Keratinocyte (primary cell): ENCODE data around the gene EIF4E1B. TPM values are rescaled to one million over a fixed set of nuclear protein-coding genes. Genes with fewer than 3 reads are reported as not detected.

Source experiments
- DNase-seq: peaks from one replicate; pipeline ENCODE4 v3.0.0-alpha.2; 2011; ENCODE audit warnings: low read depth, missing footprints, low spot score
- FAIRE-seq: peaks from 2 replicates; lab custom pipeline; 2011; peaks lifted over from hg19 to GRCh38; lab: Jason Lieb, UNC
- H2AFZ ChIP-seq: 2 replicates; pipeline ENCODE4 v1.6.0; 2012; ENCODE audit warnings: low read length, control low read depth, inconsistent platforms; ENCODE audit not compliant: control insufficient read depth
- H3K27ac ChIP-seq: 2 replicates; pipeline ENCODE4 v1.5.1; 2011; ENCODE audit warnings: low read length; ENCODE audit not compliant: control insufficient read depth, insufficient read depth
- H3K27me3 ChIP-seq: 3 replicates; pipeline ENCODE4 v1.6.0; 2011; ENCODE audit warnings: low read length; ENCODE audit not compliant: control insufficient read depth, insufficient read depth; ENCODE audit errors: extremely low read depth
- H3K36me3 ChIP-seq, 2 experiments: 2 replicates in 1 of 2; 3 replicates in 1 of 2; pipeline ENCODE4 v1.5.1; 2011; ENCODE audit warnings: low read length in 2 of 2, mild to moderate bottlenecking in 1 of 2; ENCODE audit not compliant: control insufficient read depth in 2 of 2, insufficient read depth in 2 of 2; ENCODE audit errors: extremely low read depth in 1 of 2
- H3K4me1 ChIP-seq: 3 replicates; pipeline ENCODE4 v1.5.1; 2011; ENCODE audit warnings: low read length; ENCODE audit not compliant: control insufficient read depth, insufficient read depth; ENCODE audit errors: extremely low read depth
- H3K4me2 ChIP-seq: 3 replicates; pipeline ENCODE4 v1.6.0; 2011; ENCODE audit warnings: low read depth, low read length; ENCODE audit not compliant: control insufficient read depth, insufficient read depth; ENCODE audit errors: extremely low read depth
- H3K4me3 ChIP-seq, 3 experiments: fragments of 200-600 bp in 1 of 3; sonication (generic) in 1 of 3; 2 replicates in 2 of 3; 3 replicates in 1 of 3; pipeline ENCODE4 v1.5.1; 2011 to 2016; ENCODE audit warnings: low read length in 3 of 3, mild to moderate bottlenecking in 3 of 3, control low read depth in 2 of 3, inconsistent platforms in 1 of 3, low read depth in 1 of 3, mixed read lengths in 1 of 3, mixed run types in 1 of 3, moderate library complexity in 1 of 3; ENCODE audit not compliant: control insufficient read depth in 2 of 3, insufficient read depth in 2 of 3; ENCODE audit errors: extremely low read depth in 1 of 3
- H3K79me2 ChIP-seq: 2 replicates; pipeline ENCODE4 v1.6.0; 2012; ENCODE audit warnings: low read length; ENCODE audit not compliant: control insufficient read depth, insufficient read depth
- H3K9ac ChIP-seq: 3 replicates; pipeline ENCODE4 v1.6.0; 2011; ENCODE audit warnings: low read length; ENCODE audit not compliant: control insufficient read depth, insufficient read depth; ENCODE audit errors: extremely low read depth
- H3K9me1 ChIP-seq: 3 replicates; pipeline ENCODE4 v1.6.0; 2011; ENCODE audit warnings: low read length; ENCODE audit not compliant: control insufficient read depth, insufficient read depth; ENCODE audit errors: extremely low read depth
- H3K9me3 ChIP-seq: 2 replicates; pipeline ENCODE4 v1.5.1; 2012; ENCODE audit warnings: low read depth, low read length; ENCODE audit not compliant: control insufficient read depth
- H4K20me1 ChIP-seq: 3 replicates; pipeline ENCODE4 v1.6.0; 2011; ENCODE audit warnings: low read length; ENCODE audit not compliant: control insufficient read depth, insufficient read depth; ENCODE audit errors: extremely low read depth
- CTCF ChIP-seq, 3 experiments: IDR thresholded peaks in 1 of 3; conservative IDR thresholded peaks in 1 of 3; optimal IDR thresholded peaks in 1 of 3; 2 replicates in 2 of 3; 3 replicates in 1 of 3; pipeline versions ENCODE3 to v1.5.1; 2011; ENCODE audit warnings: low read length in 3 of 3, mild to moderate bottlenecking in 3 of 3, moderate library complexity in 2 of 3, control low read depth in 1 of 3, inconsistent platforms in 1 of 3; ENCODE audit not compliant: insufficient read depth in 2 of 3; ENCODE audit errors: extremely low read depth in 1 of 3
- EZH2 ChIP-seq: IDR thresholded peaks from one replicate; pipeline ENCODE4 v1.6.1; 2012; ENCODE audit warnings: inconsistent platforms, mild to moderate bottlenecking, low read length, moderate library complexity
- dilution Hi-C: fragments of 300-500 bp; cut with MboI; formaldehyde crosslinking; loops from one replicate; pipeline ENCODE4 v1.7.0; 2020; ENCODE audit warnings: low sequenced_read_pairs; ENCODE audit not compliant: extremely low pct_ligation_motif_present
- polyA plus RNA-seq, 5 experiments: library from polyadenylated mRNA; depleted of rRNA in 3 of 5; stranded (reverse) in 3 of 5; stranded (forward) in 1 of 5; unstranded in 1 of 5; fragments of >200 nt; gene quantifications; 1 replicate in 1 of 5; 2 replicates in 3 of 5; 3 replicates in 1 of 5; pipeline versions ENCODE4 v1.2.1 to v1.2.3, GENCODE V29; 2011 to 2012; ENCODE audit warnings: missing spikeins in 2 of 5, low read depth in 1 of 5, low replicate concordance in 1 of 5

Gene EIF4E1B
- polyA plus RNA-seq, 1 donor (not counting 4 experiments of a cell fraction or from before 2014, with no cell fraction given): not detected

GRCh38 chr5:176671399-176671798 lies 40.9 kb downstream of the EIF4E1B start:
- DNase-seq: no peak
- no peaks in the 10 kb centered on the region for H3K4me1 ChIP-seq
- no peaks in the 10 kb centered on the region for H3K36me3 ChIP-seq
- no peaks in the 10 kb centered on the region for H4K20me1 ChIP-seq
- H3K79me2 ChIP-seq: no peaks in the 10 kb centered on the region
- no peak overlapping the region for H3K9ac ChIP-seq
- dilution Hi-C loops: no loop called here
- H3K27me3 ChIP-seq: peaks cover 9% of the 10 kb centered on the region
- H3K9me3 ChIP-seq: no peaks in the 10 kb centered on the region
- no peaks in the 10 kb centered on the region for H3K9me1 ChIP-seq
- no peak overlapping the region for H3K27ac ChIP-seq
- no peak overlapping the region for H3K4me2 ChIP-seq
- TF ChIP-seq CTCF (optimal IDR thresholded peaks at IDR 0.05 in 1 of 3, IDR thresholded peaks at IDR 0.05 in 1 of 3, conservative IDR thresholded peaks at IDR 0.05 in 1 of 3; ENCODE audit: extremely low read depth in 1 of 3, insufficient read depth in 2 of 3, low read length in 3 of 3): no peak
- no peak for TF ChIP-seq EZH2
- no peak for FAIRE-seq
- H3K4me3 ChIP-seq: no peak overlapping the region
- no peak overlapping the region for H2AFZ ChIP-seq

- H3K9ac ChIP-seq: no peak overlapping the region
- no peak overlapping the region for H3K4me3 ChIP-seq
- TF ChIP-seq EZH2 (no peak), CTCF (optimal IDR thresholded peaks at IDR 0.05 in 1 of 3, IDR thresholded peaks at IDR 0.05 in 1 of 3, conservative IDR thresholded peaks at IDR 0.05 in 1 of 3; ENCODE audit: extremely low read depth in 1 of 3, insufficient read depth in 2 of 3, low read length in 3 of 3) (no peak)
- no peaks in the 10 kb centered on the region for H3K9me3 ChIP-seq
- H3K79me2 ChIP-seq: no peaks in the 10 kb centered on the region
- FAIRE-seq (no peak), DNase-seq (no peak)
- H4K20me1 ChIP-seq: no peaks in the 10 kb centered on the region
- H3K9me1 ChIP-seq: no peaks in the 10 kb centered on the region
- peaks cover 11% of the 10 kb centered on the region for H3K27me3 ChIP-seq
- H3K4me2 ChIP-seq: no peak overlapping the region
- no peak overlapping the region for H3K27ac ChIP-seq
- H2AFZ ChIP-seq: no peak overlapping the region
- dilution Hi-C loops: no loop called here
- no peaks in the 10 kb centered on the region for H3K4me1 ChIP-seq
- H3K36me3 ChIP-seq: no peaks in the 10 kb centered on the region
Measured at GRCh38 chr5:176671890-176672747, 41.6 kb downstream of the EIF4E1B start.
